IMR-90 (cell line): ENCODE data around the gene HOXD10. TPM values are rescaled to one million over a fixed set of nuclear protein-coding genes. Genes with fewer than 3 reads are reported as not detected.

Experiments
- ATAC-seq: fragments of 200-7000 bp; cut with Tn5 transposase; 2 replicates; pipeline ENCODE4 v1.9.1; 2020; ENCODE audit warnings: low read depth, mild to moderate bottlenecking, moderate library complexity
- BruUV-seq: library from RNA; stranded (reverse); fragments of 400-500 nt; replicated peaks from 2 replicates; lab custom pipeline; 2021; lab: Mats Ljungman, UMichigan
- CTCF ChIA-PET: fragments of 300-600 bp; formaldehyde crosslinking; extraction: SDS; loops from one replicate; lab custom pipeline; 2021; ENCODE audit warnings: antibody characterized with exemption; lab: Yijun Ruan, JAX
- POLR2A ChIA-PET: fragments of 300-600 bp; sonication (Branson Sonifier 250); formaldehyde crosslinking; loops from one replicate; lab custom pipeline; 2022; ENCODE audit warnings: antibody characterized with exemption; ENCODE audit not compliant: unreplicated experiment; lab: Charles Lee
- DNase-seq: peaks from one replicate; pipeline ENCODE4 v3.0.0; 2013
- H2AFZ ChIP-seq: replicated peaks from 2 replicates; pipeline ENCODE3; 2013; ENCODE audit warnings: low read length, mild to moderate bottlenecking; ENCODE audit not compliant: poor library complexity
- H2AK5ac ChIP-seq: 2 replicates; pipeline ENCODE4 v1.6.1; 2013; ENCODE audit warnings: low read depth, low read length, inconsistent platforms
- H2AK9ac ChIP-seq: replicated peaks from 2 replicates; pipeline ENCODE3; 2013; ENCODE audit warnings: mild to moderate bottlenecking, low read depth, low read length, moderate library complexity; ENCODE audit not compliant: poor library complexity
- H2BK120ac ChIP-seq: 2 replicates; pipeline ENCODE4 v1.6.1; 2013; ENCODE audit warnings: low read depth, low read length, inconsistent platforms
- H2BK15ac ChIP-seq: 3 replicates; pipeline ENCODE4 v1.6.1; 2013; ENCODE audit warnings: low read depth, low read length, inconsistent platforms
- H2BK20ac ChIP-seq: 2 replicates; pipeline ENCODE4 v1.6.1; 2013; ENCODE audit warnings: low read depth, mild to moderate bottlenecking, inconsistent platforms, low read length, moderate library complexity
- H2BK5ac ChIP-seq: 2 replicates; pipeline ENCODE4 v1.6.1; 2013; ENCODE audit warnings: mild to moderate bottlenecking, low read depth, low read length, inconsistent platforms; ENCODE audit not compliant: poor library complexity, severe bottlenecking
- H3K14ac ChIP-seq: replicated peaks from 2 replicates; pipeline ENCODE4 v1.6.1; 2013; ENCODE audit warnings: low read depth, low read length, inconsistent platforms
- H3K18ac ChIP-seq: 2 replicates; pipeline ENCODE4 v1.6.1; 2013; ENCODE audit warnings: low read depth, low read length, control low read depth
- H3K23ac ChIP-seq: 2 replicates; pipeline ENCODE4 v1.6.1; 2013; ENCODE audit warnings: low read depth, low read length, inconsistent platforms
- H3K27ac ChIP-seq: 2 replicates; pipeline ENCODE4 v1.5.1; 2013; ENCODE audit warnings: mild to moderate bottlenecking, control low read depth, low read length; ENCODE audit not compliant: insufficient read depth
- H3K27me3 ChIP-seq: 2 replicates; pipeline ENCODE4 v1.6.1; 2013; ENCODE audit warnings: low read length; ENCODE audit not compliant: control insufficient read depth, insufficient read depth
- H3K36me3 ChIP-seq: 2 replicates; pipeline ENCODE4 v1.6.1; 2013; ENCODE audit warnings: low read length, mixed read lengths; ENCODE audit not compliant: control insufficient read depth, insufficient read depth
- H3K4ac ChIP-seq: 2 replicates; pipeline ENCODE4 v1.6.1; 2013; ENCODE audit warnings: low read depth, low read length, inconsistent platforms
- H3K4me1 ChIP-seq: 2 replicates; pipeline ENCODE4 v1.6.1; 2013; ENCODE audit warnings: low read length, mixed read lengths; ENCODE audit not compliant: control insufficient read depth, insufficient read depth
- H3K4me2 ChIP-seq: 2 replicates; pipeline ENCODE4 v1.6.1; 2013; ENCODE audit warnings: low read depth, mild to moderate bottlenecking, control low read depth, low read length, moderate library complexity
- H3K4me3 ChIP-seq: 2 replicates; pipeline ENCODE4 v1.5.1; 2013; ENCODE audit warnings: low read depth, mild to moderate bottlenecking, control low read depth, low read length, moderate library complexity; ENCODE audit not compliant: insufficient read depth
- H3K56ac ChIP-seq: 2 replicates; pipeline ENCODE4 v1.6.1; 2013; ENCODE audit warnings: low read length, inconsistent platforms; ENCODE audit not compliant: insufficient read depth; ENCODE audit errors: extremely low read depth
- H3K79me1 ChIP-seq, 2 experiments: 2 replicates each; pipeline ENCODE4 v1.6.1; 2013; ENCODE audit warnings: low read length in 2 of 2, inconsistent platforms in 1 of 2, low read depth in 1 of 2
- H3K9ac ChIP-seq: 2 replicates; pipeline ENCODE4 v1.6.1; 2013; ENCODE audit warnings: low read depth, low read length, control low read depth
- H3K9me1 ChIP-seq: 2 replicates; pipeline ENCODE4 v1.6.1; 2013; ENCODE audit warnings: low read length, inconsistent platforms; ENCODE audit not compliant: insufficient read depth
- H3K9me3 ChIP-seq: 2 replicates; pipeline ENCODE4 v1.6.1; 2013; ENCODE audit warnings: low read length; ENCODE audit not compliant: control insufficient read depth, insufficient read depth
- H4K20me1 ChIP-seq: 2 replicates; pipeline ENCODE4 v1.6.1; 2013; ENCODE audit warnings: low read length, inconsistent platforms; ENCODE audit not compliant: insufficient read depth
- H4K5ac ChIP-seq: 2 replicates; pipeline ENCODE4 v1.6.1; 2013; ENCODE audit warnings: mild to moderate bottlenecking, low read depth, low read length, control low read depth
- H4K8ac ChIP-seq, 2 experiments: 2 replicates each; pipeline ENCODE4 v1.6.1; 2013; ENCODE audit warnings: low read depth in 2 of 2, low read length in 2 of 2, control low read depth in 1 of 2, inconsistent platforms in 1 of 2
- H4K91ac ChIP-seq: 2 replicates; pipeline ENCODE4 v1.6.1; 2013; ENCODE audit warnings: low read depth, low read length, inconsistent platforms; ENCODE audit not compliant: insufficient read depth
- BHLHE40 ChIP-seq: fragments of 150-350 bp; IDR thresholded peaks from 2 replicates; pipeline ENCODE4 v1.6.1; 2016; ENCODE audit warnings: mild to moderate bottlenecking, low read depth, low read length
- CEBPB ChIP-seq: IDR thresholded peaks from 2 replicates; pipeline ENCODE4 v1.6.1; 2012; ENCODE audit warnings: low read depth, low read length, improper control_type of control experiment
- ELK1 ChIP-seq: fragments of 150-350 bp; IDR thresholded peaks from 2 replicates; pipeline ENCODE4 v1.6.1; 2016; ENCODE audit warnings: low read depth, mild to moderate bottlenecking, low read length, moderate library complexity, borderline replicate concordance
- MXI1 ChIP-seq: IDR thresholded peaks from 2 replicates; pipeline ENCODE4 v1.6.1; 2012; ENCODE audit warnings: low read depth, mild to moderate bottlenecking, low read length, moderate library complexity, borderline replicate concordance
- POLR2A ChIP-seq: IDR thresholded peaks from 2 replicates; pipeline ENCODE4 v1.6.1; 2012; ENCODE audit warnings: mild to moderate bottlenecking, low read depth, low read length
- WGBS, 2 experiments: methylation state at CpG; one replicate each; pipeline versions ENCODE4 v1.1.5 to v1.1.7; 2013; ENCODE audit warnings: missing lambda C conversion rate in 2 of 2; ENCODE audit not compliant: insufficient read length in 1 of 2; ENCODE audit errors: extremely low coverage in 2 of 2; 5-methylcytosine and 5-hydroxymethylcytosine counted together
- dilution Hi-C: fragments of 300-500 bp; cut with HindIII; formaldehyde crosslinking; loops from one replicate; pipeline ENCODE4 v1.14.3; 2018; ENCODE audit warnings: low sequenced_read_pairs; ENCODE audit not compliant: unreplicated experiment
- in situ Hi-C: fragments of 300-500 bp; cut with MboI; formaldehyde crosslinking; loops from 3 replicates; pipeline ENCODE4 v1.14.3; 2019; ENCODE audit warnings: low sequenced_read_pairs, inconsistent platforms, mixed read lengths
- intact Hi-C: fragments of 100-400 bp; cut with micrococcal nuclease; formaldehyde crosslinking; loops from 2 replicates; pipeline ENCODE4 v1.10.0; 2022
- polyA plus RNA-seq, 3 experiments: library from polyadenylated mRNA; depleted of rRNA; stranded (reverse); fragments of >200 nt; gene quantifications; 2 replicates each; pipeline ENCODE4 v1.2.3, GENCODE V29; 2012; ENCODE audit warnings: low replicate concordance in 1 of 3
- total RNA-seq: library from RNA; depleted of rRNA; stranded (reverse); fragments of >200 nt; gene quantifications from 2 replicates; pipeline ENCODE4 v1.2.3, GENCODE V29; 2012
- TF ChIP-seq, protein P1 (sequence below): fragments of 150-350 bp; IDR thresholded peaks from 2 replicates; pipeline ENCODE4 v1.6.1; 2017; ENCODE audit warnings: mild to moderate bottlenecking, antibody characterized with exemption, low read length, low read depth

HOXD10 gene
- total and polyA plus RNA-seq, 2 of the 4 experiments (the other 2 are of a cell fraction): not detected

- no peak overlapping the region for H2BK120ac ChIP-seq
- no peak overlapping the region for H2AK9ac ChIP-seq
- no peak overlapping the region for H4K91ac ChIP-seq
- H2AFZ ChIP-seq: no peak overlapping the region
- no peaks in the 10 kb centered on the region for H3K9me1 ChIP-seq
- CTCF ChIA-PET: interaction anchor here (0.6 to 1.3 kb wide), 5 partner anchors 13 to 543 kb away, joined by 3 to 4 read pairs (median 3); no protein-coding TSS in a partner anchor
- in situ Hi-C loops: no loop called here
- no peak overlapping the region for H3K56ac ChIP-seq
- no peak overlapping the region for H4K8ac ChIP-seq
- H3K27me3 ChIP-seq: peaks cover 89% of the 10 kb centered on the region
- intact Hi-C loops: loop anchor here (1.0 kb wide), 1 partner anchor 25 kb away; no protein-coding TSS in a partner anchor
- ATAC-seq: no peak
- no peaks in the 10 kb centered on the region for H3K4me1 ChIP-seq
- no peak overlapping the region for H4K5ac ChIP-seq
- no peak overlapping the region for H3K14ac ChIP-seq
- no peak for DNase-seq
- no peak overlapping the region for H3K18ac ChIP-seq
- TF ChIP-seq MXI1 (no peak), CEBPB (no peak), ELK1 (no peak), BHLHE40 (no peak), POLR2A (no peak)
- TF ChIP-seq, protein P1, sequence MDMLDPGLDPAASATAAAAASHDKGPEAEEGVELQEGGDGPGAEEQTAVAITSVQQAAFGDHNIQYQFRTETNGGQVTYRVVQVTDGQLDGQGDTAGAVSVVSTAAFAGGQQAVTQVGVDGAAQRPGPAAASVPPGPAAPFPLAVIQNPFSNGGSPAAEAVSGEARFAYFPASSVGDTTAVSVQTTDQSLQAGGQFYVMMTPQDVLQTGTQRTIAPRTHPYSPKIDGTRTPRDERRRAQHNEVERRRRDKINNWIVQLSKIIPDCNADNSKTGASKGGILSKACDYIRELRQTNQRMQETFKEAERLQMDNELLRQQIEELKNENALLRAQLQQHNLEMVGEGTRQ: no peak
- no peak overlapping the region for H3K23ac ChIP-seq
- no TSS peak for BruUV-seq
- H2BK15ac ChIP-seq: no peak overlapping the region
- no peak overlapping the region for H3K4me2 ChIP-seq
- H3K4me3 ChIP-seq: no peak overlapping the region
- dilution Hi-C loops: no loop called here
- H3K36me3 ChIP-seq: no peaks in the 10 kb centered on the region
- H2BK20ac ChIP-seq: no peak overlapping the region
- no peak overlapping the region for H2AK5ac ChIP-seq
- H3K4ac ChIP-seq: no peak overlapping the region
- WGBS, 2 experiments: no CpG with 5 or more reads among the region's 7 CpGs
- POLR2A ChIA-PET: no interaction called here
- no peak overlapping the region for H3K9ac ChIP-seq
- no peaks in the 10 kb centered on the region for H3K79me1 ChIP-seq
- peaks cover 5% of the 10 kb centered on the region for H3K9me3 ChIP-seq
- H4K20me1 ChIP-seq: no peaks in the 10 kb centered on the region
- H3K27ac ChIP-seq: no peak overlapping the region
- H2BK5ac ChIP-seq: no peak overlapping the region
Observed at GRCh38 chr2:176110415-176111308, 5.9 kb upstream of the HOXD10 start.
